CD14-positive monocyte (primary cell): Measurements from ENCODE around the gene NDUFAF4. TPM values are rescaled to one million over a fixed set of nuclear protein-coding genes. Genes with fewer than 3 reads are reported as not detected.

ENCODE experiments used
- DNase-seq, 3 donors: peaks; one replicate each; pipeline ENCODE4 v3.0.0-alpha.2; 2011 to 2022
- H2AFZ ChIP-seq: 2 replicates; pipeline ENCODE4 v1.6.0; 2012; ENCODE audit warnings: mild to moderate bottlenecking, low read depth, low read length, inconsistent platforms; ENCODE audit not compliant: insufficient read depth, poor library complexity, severe bottlenecking
- H3K27ac ChIP-seq, 2 donors: 1 replicate in 1 of 2; 2 replicates in 1 of 2; pipeline ENCODE4 v1.5.1; 2012 to 2013; ENCODE audit warnings: low read length in 2 of 2, control low read depth in 1 of 2, inconsistent platforms in 1 of 2, low read depth in 1 of 2, mild to moderate bottlenecking in 1 of 2
- H3K27me3 ChIP-seq, 2 donors: one replicate each; pipeline versions ENCODE4 v1.6.0 to v1.6.1; 2011 to 2013; ENCODE audit warnings: low read length in 2 of 2; ENCODE audit not compliant: control insufficient read depth in 2 of 2, insufficient read depth in 2 of 2
- H3K36me3 ChIP-seq, 2 donors: replicated peaks in 1 of 2; 1 replicate in 1 of 2; 2 replicates in 1 of 2; pipeline versions ENCODE4 v1.5.1 to v1.6.1; 2012 to 2013; ENCODE audit warnings: low read length in 2 of 2, control low read depth in 1 of 2, inconsistent platforms in 1 of 2, mild to moderate bottlenecking in 1 of 2; ENCODE audit not compliant: insufficient read depth in 2 of 2, control insufficient read depth in 1 of 2
- H3K4me1 ChIP-seq, 2 donors: 1 replicate in 1 of 2; 2 replicates in 1 of 2; pipeline versions ENCODE4 v1.5.1 to v1.6.1; 2012 to 2013; ENCODE audit warnings: low read length in 2 of 2, control low read depth in 1 of 2, inconsistent platforms in 1 of 2, mild to moderate bottlenecking in 1 of 2, moderate library complexity in 1 of 2; ENCODE audit not compliant: insufficient read depth in 2 of 2, control insufficient read depth in 1 of 2
- H3K4me2 ChIP-seq: replicated peaks from 2 replicates; pipeline ENCODE3; 2012; ENCODE audit warnings: low read length, moderate library complexity, mild to moderate bottlenecking; ENCODE audit not compliant: poor library complexity, severe bottlenecking; ENCODE audit errors: extremely low read depth
- H3K4me3 ChIP-seq, 3 experiments: fragments of 200-600 bp in 1 of 3; sonication (generic) in 1 of 3; replicated peaks in 1 of 3; 1 replicate in 2 of 3; 2 replicates in 1 of 3; pipeline ENCODE4 v1.5.1; 2011 to 2013; ENCODE audit warnings: low read length in 3 of 3, mild to moderate bottlenecking in 3 of 3, control low read depth in 2 of 3, low read depth in 2 of 3, inconsistent platforms in 1 of 3, moderate library complexity in 1 of 3
- H3K79me2 ChIP-seq: 2 replicates; pipeline ENCODE4 v1.6.0; 2012; ENCODE audit warnings: mild to moderate bottlenecking, control low read depth, inconsistent platforms, low read length, moderate library complexity; ENCODE audit not compliant: insufficient read depth
- H3K9ac ChIP-seq: 2 replicates; pipeline ENCODE4 v1.6.0; 2017; ENCODE audit warnings: low read length, mild to moderate bottlenecking; ENCODE audit not compliant: insufficient read depth, poor library complexity, severe bottlenecking
- H3K9me3 ChIP-seq, 2 donors: replicated peaks in 1 of 2; 1 replicate in 1 of 2; 2 replicates in 1 of 2; pipeline versions ENCODE4 v1.5.1 to v1.6.1; 2012 to 2013; ENCODE audit warnings: low read length in 2 of 2, control low read depth in 1 of 2; ENCODE audit not compliant: control insufficient read depth in 1 of 2, insufficient read depth in 1 of 2
- H4K20me1 ChIP-seq: 2 replicates; pipeline ENCODE4 v1.6.0; 2012; ENCODE audit warnings: mild to moderate bottlenecking, low read length, control low read depth, moderate library complexity; ENCODE audit not compliant: insufficient read depth
- H3K27ac Mint-ChIP-seq, 7 donors: one replicate each; pipeline ENCODE4 v1.8.0; 2020; ENCODE audit warnings: mild to moderate bottlenecking in 7 of 7, mixed read lengths in 7 of 7, moderate library complexity in 6 of 7, inconsistent platforms in 2 of 7
- H3K27me3 Mint-ChIP-seq, 3 donors: one replicate each; pipeline ENCODE4 v1.8.0; 2021 to 2022; ENCODE audit warnings: low read depth in 3 of 3, mild to moderate bottlenecking in 3 of 3, mixed read lengths in 3 of 3, moderate library complexity in 3 of 3, inconsistent platforms in 1 of 3
- H3K36me3 Mint-ChIP-seq, 2 donors: one replicate each; pipeline ENCODE4 v1.8.0; 2020; ENCODE audit warnings: mixed read lengths in 2 of 2, inconsistent platforms in 1 of 2, mild to moderate bottlenecking in 1 of 2
- H3K4me1 Mint-ChIP-seq: one replicate; pipeline ENCODE4 v1.8.0; 2020; ENCODE audit warnings: mild to moderate bottlenecking, mixed read lengths
- H3K4me3 Mint-ChIP-seq, 2 donors: one replicate each; pipeline ENCODE4 v1.8.0; 2020; ENCODE audit warnings: mild to moderate bottlenecking in 2 of 2, mixed read lengths in 2 of 2, moderate library complexity in 1 of 2
- H3K9me3 Mint-ChIP-seq, 7 donors: one replicate each; pipeline ENCODE4 v1.8.0; 2020 to 2022; ENCODE audit warnings: mixed read lengths in 7 of 7, mild to moderate bottlenecking in 6 of 7, moderate library complexity in 6 of 7, inconsistent platforms in 2 of 7
- WGBS: methylation state at CpG from one replicate; pipeline ENCODE4 v1.1.5; 2013; ENCODE audit warnings: missing lambda C conversion rate; ENCODE audit not compliant: insufficient coverage; 5-methylcytosine and 5-hydroxymethylcytosine counted together
- intact Hi-C, 2 donors: fragments of 100-400 bp; cut with micrococcal nuclease; formaldehyde crosslinking; loops; one replicate each; pipeline versions ENCODE4 v1.15.0 to v1.15.1; 2023
- polyA plus RNA-seq, 3 donors: library from polyadenylated mRNA; depleted of rRNA in 1 of 3; unstranded in 2 of 3; stranded (reverse) in 1 of 3; fragments of 300-500 nt in 2 of 3; fragments of >200 nt in 1 of 3; fragmentation: Illumina TruSeq in 2 of 3; gene quantifications; 1 replicate in 2 of 3; 2 replicates in 1 of 3; pipeline ENCODE4 v1.2.3, GENCODE V29; 2012 to 2021
- TF ChIP-seq, protein P1 (sequence below): fragments of 200-600 bp; IDR thresholded peaks from one replicate; pipeline ENCODE4 v1.8.0; 2022; ENCODE audit warnings: antibody characterized with exemption, mild to moderate bottlenecking

Gene NDUFAF4
- polyA plus RNA-seq, 3 donors: 7.6 to 17.5 (median 14.9) TPM

DNA sequence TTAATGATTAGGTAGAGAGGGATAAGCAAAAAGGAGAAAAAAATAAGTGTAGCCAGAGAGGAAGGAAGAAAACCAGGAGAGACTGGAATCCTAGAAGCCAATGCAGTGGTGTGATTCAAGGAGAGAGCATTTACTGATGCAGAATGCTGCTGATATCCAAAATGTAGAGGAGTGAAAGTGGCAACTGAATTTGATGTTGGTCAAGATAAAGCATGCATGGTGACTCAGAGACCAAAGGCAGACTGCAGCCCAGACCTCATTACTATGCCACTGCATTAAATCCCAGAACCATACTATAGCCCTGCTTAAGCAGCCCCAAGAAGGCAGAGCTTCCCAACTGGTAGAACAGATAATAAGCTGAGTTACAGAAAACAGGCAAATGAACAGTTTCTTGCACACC, 42.6 kb upstream of the NDUFAF4 start:
- Histone ChIP-seq H2AFZ (no peak overlapping the region), H3K27me3 (no peaks in the 10 kb centered on the region), H3K4me2 (no peak overlapping the region), H3K4me1 (no peaks in the 10 kb centered on the region), H3K27ac (no peak overlapping the region), H3K9me3 (no peaks in the 10 kb centered on the region), H3K9ac (no peak overlapping the region), H3K4me3 (no peak overlapping the region), H4K20me1 (no peaks in the 10 kb centered on the region), H3K79me2 (no peaks in the 10 kb centered on the region), H3K36me3 (no peaks in the 10 kb centered on the region)
- H3K9me3 Mint-ChIP-seq: peaks cover 0 to 5% (median 0%) of the 10 kb centered on the region in 7 donors
- H3K27ac Mint-ChIP-seq: no peak overlapping the region
- no peak for DNase-seq
- H3K27me3 Mint-ChIP-seq: peaks cover 0 to 9% (median 7%) of the 10 kb centered on the region in 3 donors
- TF ChIP-seq, protein P1, sequence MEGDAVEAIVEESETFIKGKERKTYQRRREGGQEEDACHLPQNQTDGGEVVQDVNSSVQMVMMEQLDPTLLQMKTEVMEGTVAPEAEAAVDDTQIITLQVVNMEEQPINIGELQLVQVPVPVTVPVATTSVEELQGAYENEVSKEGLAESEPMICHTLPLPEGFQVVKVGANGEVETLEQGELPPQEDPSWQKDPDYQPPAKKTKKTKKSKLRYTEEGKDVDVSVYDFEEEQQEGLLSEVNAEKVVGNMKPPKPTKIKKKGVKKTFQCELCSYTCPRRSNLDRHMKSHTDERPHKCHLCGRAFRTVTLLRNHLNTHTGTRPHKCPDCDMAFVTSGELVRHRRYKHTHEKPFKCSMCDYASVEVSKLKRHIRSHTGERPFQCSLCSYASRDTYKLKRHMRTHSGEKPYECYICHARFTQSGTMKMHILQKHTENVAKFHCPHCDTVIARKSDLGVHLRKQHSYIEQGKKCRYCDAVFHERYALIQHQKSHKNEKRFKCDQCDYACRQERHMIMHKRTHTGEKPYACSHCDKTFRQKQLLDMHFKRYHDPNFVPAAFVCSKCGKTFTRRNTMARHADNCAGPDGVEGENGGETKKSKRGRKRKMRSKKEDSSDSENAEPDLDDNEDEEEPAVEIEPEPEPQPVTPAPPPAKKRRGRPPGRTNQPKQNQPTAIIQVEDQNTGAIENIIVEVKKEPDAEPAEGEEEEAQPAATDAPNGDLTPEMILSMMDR: no peak
- no peaks in the 10 kb centered on the region for H3K36me3 Mint-ChIP-seq
- H3K4me1 Mint-ChIP-seq: no peaks in the 10 kb centered on the region
- intact Hi-C loops: no loop called here
- no peak overlapping the region for H3K4me3 Mint-ChIP-seq

DNA sequence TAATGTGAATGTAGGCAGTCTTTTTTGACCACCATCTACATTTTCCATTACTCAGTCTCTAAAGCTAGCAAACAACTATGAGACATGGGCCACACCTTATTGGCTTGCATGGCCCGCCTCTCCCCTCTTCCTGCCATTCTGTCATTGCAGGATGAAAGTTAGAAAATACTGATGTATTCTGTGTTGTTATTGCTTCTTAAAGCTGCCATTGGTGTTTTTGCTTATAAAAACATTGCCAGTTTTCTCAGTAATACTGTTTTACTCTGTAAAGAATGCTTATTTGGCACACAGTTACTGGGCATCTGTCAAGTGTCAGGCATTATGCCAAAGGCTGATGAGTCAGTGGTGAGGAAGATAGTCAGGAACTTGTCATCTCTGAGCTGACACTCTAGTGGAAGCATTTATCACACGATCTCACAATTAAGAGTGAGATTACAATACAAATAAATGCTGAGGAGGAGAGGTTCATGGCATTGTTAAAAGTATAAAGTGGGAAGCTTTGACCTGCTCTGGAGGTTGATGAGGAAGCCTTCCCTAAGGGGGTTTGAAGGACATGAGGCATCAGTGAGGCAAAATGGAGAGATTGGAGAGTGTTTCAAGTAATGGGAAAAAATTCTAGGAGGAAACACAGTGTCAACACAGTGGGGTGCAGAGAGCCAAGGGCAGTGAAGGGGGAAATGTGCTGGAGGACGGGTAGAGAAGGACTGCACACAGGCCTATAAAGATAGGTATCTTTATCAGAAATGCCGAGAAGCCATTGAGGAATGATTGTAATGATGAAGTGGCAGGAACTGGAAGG, 41.5 kb upstream of the NDUFAF4 start:
- Histone ChIP-seq H3K4me3 (no peak overlapping the region), H3K36me3 (no peaks in the 10 kb centered on the region), H3K27me3 (no peaks in the 10 kb centered on the region), H3K9me3 (no peaks in the 10 kb centered on the region), H3K9ac (no peak overlapping the region), H3K4me1 (no peaks in the 10 kb centered on the region), H4K20me1 (no peaks in the 10 kb centered on the region), H3K79me2 (no peaks in the 10 kb centered on the region), H2AFZ (no peak overlapping the region), H3K27ac (no peak overlapping the region), H3K4me2 (no peak overlapping the region)
- Mint-ChIP-seq H3K4me3 (no peak overlapping the region), H3K4me1 (no peaks in the 10 kb centered on the region), H3K9me3 (peaks cover 0 to 5% (median 0%) of the 10 kb centered on the region in 7 donors), H3K27me3 (peaks cover 0 to 9% (median 7%) of the 10 kb centered on the region in 3 donors), H3K36me3 (no peaks in the 10 kb centered on the region), H3K27ac (no peak overlapping the region)
- TF ChIP-seq, protein P1: no peak
- DNase-seq: no peak
- 76% methylated on average over 2 of the region's 4 CpGs for WGBS
- intact Hi-C loops: no loop called here
